Measurements from ENCODE around the gene MVD.

DNA sequence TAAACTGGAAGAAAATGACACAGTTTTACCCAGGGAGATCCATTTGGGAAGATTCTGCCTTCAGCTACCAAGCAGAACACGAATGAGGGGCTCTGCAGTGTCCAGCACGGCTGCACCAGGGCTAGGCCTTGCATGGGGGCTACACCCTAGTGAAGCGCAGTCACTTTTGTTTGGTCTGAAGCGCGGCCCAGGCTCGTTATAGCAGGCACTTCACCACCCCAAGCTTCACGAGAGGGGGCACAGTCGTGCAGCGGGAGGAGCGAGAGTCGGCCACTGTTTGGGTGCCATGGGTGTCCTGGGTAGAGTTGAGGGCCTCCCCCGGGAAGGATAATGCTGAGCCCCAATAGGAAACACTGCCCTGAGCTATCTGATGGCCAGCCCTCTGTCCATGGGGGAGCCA is 46.2 kb downstream of the MVD start:
- no peak for TF ChIP-seq POLR2A (IDR thresholded peaks at IDR 0.05)
- TF ChIP-seq, protein P1, sequence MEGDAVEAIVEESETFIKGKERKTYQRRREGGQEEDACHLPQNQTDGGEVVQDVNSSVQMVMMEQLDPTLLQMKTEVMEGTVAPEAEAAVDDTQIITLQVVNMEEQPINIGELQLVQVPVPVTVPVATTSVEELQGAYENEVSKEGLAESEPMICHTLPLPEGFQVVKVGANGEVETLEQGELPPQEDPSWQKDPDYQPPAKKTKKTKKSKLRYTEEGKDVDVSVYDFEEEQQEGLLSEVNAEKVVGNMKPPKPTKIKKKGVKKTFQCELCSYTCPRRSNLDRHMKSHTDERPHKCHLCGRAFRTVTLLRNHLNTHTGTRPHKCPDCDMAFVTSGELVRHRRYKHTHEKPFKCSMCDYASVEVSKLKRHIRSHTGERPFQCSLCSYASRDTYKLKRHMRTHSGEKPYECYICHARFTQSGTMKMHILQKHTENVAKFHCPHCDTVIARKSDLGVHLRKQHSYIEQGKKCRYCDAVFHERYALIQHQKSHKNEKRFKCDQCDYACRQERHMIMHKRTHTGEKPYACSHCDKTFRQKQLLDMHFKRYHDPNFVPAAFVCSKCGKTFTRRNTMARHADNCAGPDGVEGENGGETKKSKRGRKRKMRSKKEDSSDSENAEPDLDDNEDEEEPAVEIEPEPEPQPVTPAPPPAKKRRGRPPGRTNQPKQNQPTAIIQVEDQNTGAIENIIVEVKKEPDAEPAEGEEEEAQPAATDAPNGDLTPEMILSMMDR (IDR thresholded peaks at IDR 0.05): no peak
